A673 (cell line): ENCODE results near the gene C16orf74.

ENCODE experiments used
- EZH2 ChIP-seq: fragments of 200-600 bp; sonication (generic); IDR thresholded peaks from 2 replicates; pipeline ENCODE4 v1.6.1; 2017; ENCODE audit warnings: borderline replicate concordance, low read depth, mild to moderate bottlenecking, mixed read lengths, antibody characterized with exemption, low read length; ENCODE audit not compliant: poor library complexity, severe bottlenecking
- TF ChIP-seq, protein P1 (sequence below): fragments of 300-800, 200-600 bp; sonication (generic); conservative IDR thresholded peaks from 2 replicates; pipeline ENCODE4 v1.5.1; 2017; ENCODE audit warnings: low read depth, mild to moderate bottlenecking, antibody characterized with exemption, low read length, moderate library complexity, mixed read lengths

DNA sequence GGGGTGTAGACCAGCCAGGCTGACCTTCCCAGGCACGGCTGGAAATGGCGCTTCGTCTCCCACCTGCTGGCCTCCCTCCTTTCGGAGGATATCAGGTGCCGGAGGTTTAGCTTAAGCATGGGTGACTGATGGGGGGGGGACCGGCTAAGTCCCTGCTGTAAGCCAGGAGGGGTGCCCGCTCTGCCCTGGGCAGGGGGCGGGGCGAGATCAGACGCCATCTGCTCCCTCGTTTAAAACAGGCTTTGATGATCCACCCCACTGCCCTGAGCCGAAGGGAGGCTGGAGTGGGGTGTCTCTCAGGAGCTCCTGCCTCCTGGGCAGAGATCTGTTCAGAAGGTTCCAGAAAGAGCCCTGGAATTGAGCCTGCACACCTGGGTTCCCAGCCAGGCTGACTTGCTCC lies 26.0 kb downstream of the C16orf74 start:
- no peak for TF ChIP-seq EZH2
- TF ChIP-seq, protein P1, sequence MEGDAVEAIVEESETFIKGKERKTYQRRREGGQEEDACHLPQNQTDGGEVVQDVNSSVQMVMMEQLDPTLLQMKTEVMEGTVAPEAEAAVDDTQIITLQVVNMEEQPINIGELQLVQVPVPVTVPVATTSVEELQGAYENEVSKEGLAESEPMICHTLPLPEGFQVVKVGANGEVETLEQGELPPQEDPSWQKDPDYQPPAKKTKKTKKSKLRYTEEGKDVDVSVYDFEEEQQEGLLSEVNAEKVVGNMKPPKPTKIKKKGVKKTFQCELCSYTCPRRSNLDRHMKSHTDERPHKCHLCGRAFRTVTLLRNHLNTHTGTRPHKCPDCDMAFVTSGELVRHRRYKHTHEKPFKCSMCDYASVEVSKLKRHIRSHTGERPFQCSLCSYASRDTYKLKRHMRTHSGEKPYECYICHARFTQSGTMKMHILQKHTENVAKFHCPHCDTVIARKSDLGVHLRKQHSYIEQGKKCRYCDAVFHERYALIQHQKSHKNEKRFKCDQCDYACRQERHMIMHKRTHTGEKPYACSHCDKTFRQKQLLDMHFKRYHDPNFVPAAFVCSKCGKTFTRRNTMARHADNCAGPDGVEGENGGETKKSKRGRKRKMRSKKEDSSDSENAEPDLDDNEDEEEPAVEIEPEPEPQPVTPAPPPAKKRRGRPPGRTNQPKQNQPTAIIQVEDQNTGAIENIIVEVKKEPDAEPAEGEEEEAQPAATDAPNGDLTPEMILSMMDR, result no peak
